Epithelial cell of proximal tubule (primary cell): ENCODE data around the gene EDIL3. TPM values are rescaled to one million over a fixed set of nuclear protein-coding genes. Genes with fewer than 3 reads are reported as not detected.

Source experiments
- DNase-seq: peaks from one replicate; pipeline ENCODE4 v3.0.0-alpha.2; 2011; ENCODE audit warnings: low read depth
- H3K4me3 ChIP-seq: 2 replicates; pipeline ENCODE4 v1.5.1; 2011; ENCODE audit warnings: low read depth, mild to moderate bottlenecking, low read length
- CTCF ChIP-seq: conservative IDR thresholded peaks from 2 replicates; pipeline ENCODE4 v1.5.1; 2012; ENCODE audit warnings: low read depth, mild to moderate bottlenecking, low read length
- total RNA-seq: library from RNA; depleted of rRNA; stranded (reverse); fragments of >200 nt; gene quantifications from 2 replicates; pipeline ENCODE4 v1.2.3, GENCODE V29; 2015

EDIL3 gene
- total RNA-seq, 1 donor from 2014 or later: 80.1 TPM

DNA sequence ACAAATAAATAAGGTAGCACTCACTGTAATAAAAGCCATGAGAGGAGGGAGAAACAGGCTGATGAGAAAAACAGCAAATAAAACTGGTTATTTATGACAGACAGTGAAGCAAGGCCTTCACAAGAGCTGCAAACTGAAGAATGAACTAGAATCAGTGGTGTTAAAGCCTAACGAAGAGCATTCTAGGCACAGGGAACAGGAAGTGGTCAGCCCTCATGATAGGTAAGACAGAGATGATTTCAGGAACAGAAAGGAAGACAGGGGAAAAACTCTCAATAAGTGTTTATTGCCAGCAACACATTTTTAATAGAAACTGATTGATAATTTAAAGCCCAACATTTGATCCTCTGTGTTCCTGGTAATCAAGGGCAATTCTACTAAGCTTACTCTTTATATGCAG is 124.5 kb downstream of the EDIL3 start:
- DNase-seq: no peak
- TF ChIP-seq CTCF: no peak
- H3K4me3 ChIP-seq: no peak overlapping the region

GRCh38 chr5:84259283-84260045 is 125.2 kb downstream of the EDIL3 start:
- TF ChIP-seq CTCF: no peak
- no peak for DNase-seq
- no peak overlapping the region for H3K4me3 ChIP-seq

GRCh38 chr5:84257061-84257460 is 127.6 kb downstream of the EDIL3 start:
- no peak for TF ChIP-seq CTCF
- no peak for DNase-seq
- H3K4me3 ChIP-seq: no peak overlapping the region

DNA sequence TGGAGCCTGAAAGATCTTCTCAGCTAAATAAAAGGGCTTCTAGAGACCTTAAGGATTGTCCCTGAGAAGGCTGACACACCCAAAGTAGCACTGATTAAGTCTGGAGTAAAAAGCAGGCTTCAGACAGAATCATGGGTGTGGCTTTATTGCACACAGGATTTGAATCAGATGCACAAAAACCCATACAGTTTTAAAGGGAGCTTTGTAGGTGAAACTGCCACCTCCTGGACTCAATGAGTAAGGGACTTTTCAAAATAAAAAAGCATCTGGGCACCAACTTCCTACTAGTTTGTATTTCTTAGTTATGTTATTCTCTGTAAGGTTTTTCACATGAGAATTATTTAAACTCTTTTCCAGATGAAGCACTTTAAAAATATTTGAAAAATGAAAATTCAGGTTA is 129.4 kb downstream of the EDIL3 start:
- no peak overlapping the region for H3K4me3 ChIP-seq
- peak; percentile 52 for TF ChIP-seq CTCF
- no peak for DNase-seq

DNA sequence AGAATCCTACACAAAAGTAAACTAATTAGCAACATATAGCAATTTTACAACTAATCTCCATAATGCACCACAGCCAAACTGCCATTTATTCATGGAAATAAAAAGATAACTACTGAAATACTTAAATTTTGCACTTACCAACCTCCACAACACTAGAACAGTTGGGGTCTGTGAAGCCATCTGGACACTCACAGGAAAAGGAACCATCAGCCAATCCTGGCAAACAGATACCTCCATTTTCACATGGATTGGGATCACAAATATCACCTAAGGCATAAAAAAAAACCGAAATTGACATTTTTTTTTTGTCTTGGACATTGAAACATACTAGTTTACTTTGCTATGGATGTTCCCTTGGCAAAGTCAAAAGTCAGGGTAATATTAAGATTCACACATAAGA is 130.7 kb downstream of the EDIL3 start:
- H3K4me3 ChIP-seq: no peak overlapping the region
- TF ChIP-seq CTCF: no peak
- DNase-seq: no peak

DNA sequence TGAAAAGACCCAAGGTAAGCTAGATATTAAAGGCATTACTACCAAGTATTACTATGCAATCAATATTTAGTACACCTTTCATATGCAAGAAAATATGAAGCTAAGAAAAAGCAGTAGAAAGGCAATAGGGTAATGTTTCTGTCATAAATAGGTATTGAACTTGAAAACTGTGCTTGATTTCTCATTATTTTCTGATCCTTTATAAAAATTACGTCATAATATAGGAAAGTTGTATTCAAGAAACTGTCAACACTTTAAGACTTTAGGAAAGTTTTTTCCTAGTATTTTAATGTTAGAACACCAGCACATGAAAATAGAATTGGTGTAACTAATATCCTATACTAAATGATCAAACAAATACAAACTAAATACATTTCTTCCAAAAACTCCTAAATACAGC is 133.2 kb downstream of the EDIL3 start:
- TF ChIP-seq CTCF: no peak
- H3K4me3 ChIP-seq: no peak overlapping the region
- no peak for DNase-seq
